SK-N-SH treated with all-trans-retinoic acid at 6 μM for 48 hours (cell line): ENCODE results near the gene FBXO38.

Experiments used
- ATAC-seq: fragments of 200-7000 bp; cut with Tn5 transposase; 3 replicates; pipeline ENCODE4 v1.9.1; 2020; ENCODE audit warnings: mild to moderate bottlenecking, moderate library complexity
- CSDC2 ChIP-seq: fragments of 250-450 bp; sonication (Bioruptor Pico); IDR thresholded peaks from 2 replicates; pipeline ENCODE4 v1.5.0; 2020; ENCODE audit warnings: mild to moderate bottlenecking, moderate library complexity
- ESRRG ChIP-seq: fragments of 250-450 bp; sonication (Bioruptor Pico); IDR thresholded peaks from 2 replicates; pipeline ENCODE4 v1.6.1; 2021; ENCODE audit warnings: mild to moderate bottlenecking
- GLIS3 ChIP-seq: fragments of 250-450 bp; sonication (Bioruptor Pico); IDR thresholded peaks from 2 replicates; pipeline ENCODE4 v1.5.0; 2020; ENCODE audit warnings: mild to moderate bottlenecking, moderate library complexity
- OSR1 ChIP-seq: fragments of 250-450 bp; sonication (Bioruptor Pico); IDR thresholded peaks from 2 replicates; pipeline ENCODE4 v1.8.0; 2022; ENCODE audit warnings: moderate library complexity, mild to moderate bottlenecking, inconsistent platforms
- PPARA ChIP-seq: fragments of 250-450 bp; sonication (Bioruptor Pico); IDR thresholded peaks from 2 replicates; pipeline ENCODE4 v1.5.0; 2020; ENCODE audit warnings: mild to moderate bottlenecking, borderline replicate concordance
- SNAI2 ChIP-seq: fragments of 250-450 bp; sonication (Bioruptor Pico); IDR thresholded peaks from 2 replicates; pipeline ENCODE4 v1.5.0; 2020; ENCODE audit warnings: mild to moderate bottlenecking, moderate library complexity
- TOX ChIP-seq: fragments of 250-450 bp; sonication (Bioruptor Pico); IDR thresholded peaks from 2 replicates; pipeline ENCODE4 v1.8.0; 2021; ENCODE audit warnings: mild to moderate bottlenecking, moderate library complexity, borderline replicate concordance
- ZFP3 ChIP-seq: fragments of 250-450 bp; sonication (Bioruptor Pico); IDR thresholded peaks from 2 replicates; pipeline ENCODE4 v1.5.0; 2020; ENCODE audit warnings: mild to moderate bottlenecking, moderate library complexity
- ZNF565 ChIP-seq: fragments of 450-650 bp; formaldehyde crosslinking; conservative IDR thresholded peaks from 2 replicates; pipeline ENCODE4 v1.5.0; 2020; ENCODE audit warnings: low read depth, mild to moderate bottlenecking, moderate library complexity
- ZNF70 ChIP-seq: fragments of 450-650 bp; formaldehyde crosslinking; IDR thresholded peaks from 2 replicates; pipeline ENCODE4 v1.5.0; 2020; ENCODE audit warnings: mild to moderate bottlenecking, moderate library complexity
- ZNF8 ChIP-seq: fragments of 450-650 bp; formaldehyde crosslinking; IDR thresholded peaks from 2 replicates; pipeline ENCODE4 v1.5.0; 2020; ENCODE audit warnings: mild to moderate bottlenecking, moderate library complexity
- TF ChIP-seq, protein P1 (sequence below): fragments of 250-450 bp; sonication (Bioruptor Pico); IDR thresholded peaks from 2 replicates; pipeline ENCODE4 v1.8.0; 2020; ENCODE audit warnings: mild to moderate bottlenecking, moderate library complexity, borderline replicate concordance
- TF ChIP-seq, protein P2 (sequence below): fragments of 250-450 bp; sonication (Bioruptor Pico); IDR thresholded peaks from 2 replicates; pipeline ENCODE4 v1.8.0; 2021; ENCODE audit warnings: low read depth, mild to moderate bottlenecking, moderate library complexity, borderline replicate concordance
- TF ChIP-seq, protein P3 (sequence below): fragments of 250-450 bp; sonication (Bioruptor Pico); IDR thresholded peaks from 2 replicates; pipeline ENCODE4 v1.5.0; 2020; ENCODE audit warnings: mild to moderate bottlenecking, moderate library complexity

The FBXO38 gene

DNA sequence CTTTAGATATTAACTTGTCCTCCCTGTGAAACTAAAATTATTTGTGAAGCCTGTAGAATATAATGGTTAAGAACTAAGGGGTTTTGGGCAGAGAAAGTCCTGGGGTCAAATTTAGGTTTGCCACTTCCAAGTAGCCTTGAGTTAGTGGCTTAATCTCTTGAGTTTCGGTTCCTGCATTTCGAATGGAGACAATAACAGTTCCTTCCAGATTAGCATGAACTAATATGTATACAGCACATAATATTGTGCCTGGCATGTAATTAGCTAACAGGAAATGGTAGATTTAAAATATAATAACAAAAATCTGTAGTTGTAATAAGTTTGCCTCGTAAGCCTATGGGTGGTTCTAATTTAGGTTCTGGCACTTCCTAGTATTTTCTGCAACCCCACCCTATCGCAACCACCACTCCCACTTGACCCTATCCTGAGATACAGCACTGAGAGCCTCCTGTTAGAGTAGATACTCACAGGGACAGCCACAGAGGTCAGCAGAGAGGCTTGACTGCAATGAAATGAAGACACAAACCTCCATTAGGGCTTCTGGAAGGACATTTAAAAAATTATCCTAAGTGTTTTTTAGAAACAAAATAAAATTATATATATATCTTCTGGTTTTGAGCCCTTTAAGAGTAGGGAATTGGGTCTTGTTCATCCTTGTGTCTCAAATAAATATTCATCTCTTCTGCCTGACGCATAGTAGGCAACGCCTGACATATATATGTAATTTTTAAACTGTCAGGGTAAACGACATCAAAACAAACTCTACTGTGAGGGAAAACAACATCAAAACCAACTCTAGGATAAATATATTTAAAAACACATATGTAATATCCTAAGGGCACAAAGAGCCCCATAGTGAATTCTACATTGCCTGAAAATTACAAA, 39.9 kb upstream of the FBXO38 start:
- no peak for ATAC-seq
- TF ChIP-seq, protein P1, sequence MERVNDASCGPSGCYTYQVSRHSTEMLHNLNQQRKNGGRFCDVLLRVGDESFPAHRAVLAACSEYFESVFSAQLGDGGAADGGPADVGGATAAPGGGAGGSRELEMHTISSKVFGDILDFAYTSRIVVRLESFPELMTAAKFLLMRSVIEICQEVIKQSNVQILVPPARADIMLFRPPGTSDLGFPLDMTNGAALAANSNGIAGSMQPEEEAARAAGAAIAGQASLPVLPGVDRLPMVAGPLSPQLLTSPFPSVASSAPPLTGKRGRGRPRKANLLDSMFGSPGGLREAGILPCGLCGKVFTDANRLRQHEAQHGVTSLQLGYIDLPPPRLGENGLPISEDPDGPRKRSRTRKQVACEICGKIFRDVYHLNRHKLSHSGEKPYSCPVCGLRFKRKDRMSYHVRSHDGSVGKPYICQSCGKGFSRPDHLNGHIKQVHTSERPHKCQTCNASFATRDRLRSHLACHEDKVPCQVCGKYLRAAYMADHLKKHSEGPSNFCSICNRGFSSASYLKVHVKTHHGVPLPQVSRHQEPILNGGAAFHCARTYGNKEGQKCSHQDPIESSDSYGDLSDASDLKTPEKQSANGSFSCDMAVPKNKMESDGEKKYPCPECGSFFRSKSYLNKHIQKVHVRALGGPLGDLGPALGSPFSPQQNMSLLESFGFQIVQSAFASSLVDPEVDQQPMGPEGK (CRISPR knock-in tag) = no peak
- TF ChIP-seq, protein P2, sequence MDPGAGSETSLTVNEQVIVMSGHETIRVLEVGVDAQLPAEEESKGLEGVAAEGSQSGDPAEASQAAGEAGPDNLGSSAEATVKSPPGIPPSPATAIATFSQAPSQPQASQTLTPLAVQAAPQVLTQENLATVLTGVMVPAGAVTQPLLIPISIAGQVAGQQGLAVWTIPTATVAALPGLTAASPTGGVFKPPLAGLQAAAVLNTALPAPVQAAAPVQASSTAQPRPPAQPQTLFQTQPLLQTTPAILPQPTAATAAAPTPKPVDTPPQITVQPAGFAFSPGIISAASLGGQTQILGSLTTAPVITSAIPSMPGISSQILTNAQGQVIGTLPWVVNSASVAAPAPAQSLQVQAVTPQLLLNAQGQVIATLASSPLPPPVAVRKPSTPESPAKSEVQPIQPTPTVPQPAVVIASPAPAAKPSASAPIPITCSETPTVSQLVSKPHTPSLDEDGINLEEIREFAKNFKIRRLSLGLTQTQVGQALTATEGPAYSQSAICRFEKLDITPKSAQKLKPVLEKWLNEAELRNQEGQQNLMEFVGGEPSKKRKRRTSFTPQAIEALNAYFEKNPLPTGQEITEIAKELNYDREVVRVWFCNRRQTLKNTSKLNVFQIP (CRISPR knock-in tag) = no peak
- TF ChIP-seq PPARA (CRISPR knock-in tag) (no peak), OSR1 (CRISPR knock-in tag) (no peak)

DNA sequence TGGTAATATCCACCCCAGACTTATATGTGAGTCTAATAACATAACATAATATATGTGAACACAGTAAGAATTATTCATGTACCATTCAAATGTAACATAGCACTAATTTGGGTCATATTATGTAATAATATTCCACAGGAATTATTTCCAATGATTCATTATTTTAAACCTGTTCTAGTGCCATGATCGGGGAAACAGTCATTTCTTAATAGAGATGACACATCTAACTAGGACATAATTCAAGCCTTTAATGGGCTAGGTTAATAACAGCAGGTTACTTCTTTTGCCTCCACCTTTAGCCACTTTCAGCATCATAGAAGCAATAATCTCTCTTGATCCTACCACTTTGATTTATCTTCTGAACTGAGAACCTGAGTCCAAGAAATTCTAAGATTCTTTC, 36.1 kb upstream of the FBXO38 start:
- TF ChIP-seq ZNF565 (CRISPR knock-in tag) = no peak
- TF ChIP-seq CSDC2 (CRISPR knock-in tag) = no peak
- no peak for TF ChIP-seq ZNF8
- TF ChIP-seq, protein P1 (CRISPR knock-in tag) = no peak
- TF ChIP-seq ESRRG (CRISPR knock-in tag) = no peak
- no peak for TF ChIP-seq GLIS3 (CRISPR knock-in tag)
- TF ChIP-seq TOX (CRISPR knock-in tag) = no peak
- no peak for TF ChIP-seq SNAI2 (CRISPR knock-in tag)
- TF ChIP-seq, protein P3, sequence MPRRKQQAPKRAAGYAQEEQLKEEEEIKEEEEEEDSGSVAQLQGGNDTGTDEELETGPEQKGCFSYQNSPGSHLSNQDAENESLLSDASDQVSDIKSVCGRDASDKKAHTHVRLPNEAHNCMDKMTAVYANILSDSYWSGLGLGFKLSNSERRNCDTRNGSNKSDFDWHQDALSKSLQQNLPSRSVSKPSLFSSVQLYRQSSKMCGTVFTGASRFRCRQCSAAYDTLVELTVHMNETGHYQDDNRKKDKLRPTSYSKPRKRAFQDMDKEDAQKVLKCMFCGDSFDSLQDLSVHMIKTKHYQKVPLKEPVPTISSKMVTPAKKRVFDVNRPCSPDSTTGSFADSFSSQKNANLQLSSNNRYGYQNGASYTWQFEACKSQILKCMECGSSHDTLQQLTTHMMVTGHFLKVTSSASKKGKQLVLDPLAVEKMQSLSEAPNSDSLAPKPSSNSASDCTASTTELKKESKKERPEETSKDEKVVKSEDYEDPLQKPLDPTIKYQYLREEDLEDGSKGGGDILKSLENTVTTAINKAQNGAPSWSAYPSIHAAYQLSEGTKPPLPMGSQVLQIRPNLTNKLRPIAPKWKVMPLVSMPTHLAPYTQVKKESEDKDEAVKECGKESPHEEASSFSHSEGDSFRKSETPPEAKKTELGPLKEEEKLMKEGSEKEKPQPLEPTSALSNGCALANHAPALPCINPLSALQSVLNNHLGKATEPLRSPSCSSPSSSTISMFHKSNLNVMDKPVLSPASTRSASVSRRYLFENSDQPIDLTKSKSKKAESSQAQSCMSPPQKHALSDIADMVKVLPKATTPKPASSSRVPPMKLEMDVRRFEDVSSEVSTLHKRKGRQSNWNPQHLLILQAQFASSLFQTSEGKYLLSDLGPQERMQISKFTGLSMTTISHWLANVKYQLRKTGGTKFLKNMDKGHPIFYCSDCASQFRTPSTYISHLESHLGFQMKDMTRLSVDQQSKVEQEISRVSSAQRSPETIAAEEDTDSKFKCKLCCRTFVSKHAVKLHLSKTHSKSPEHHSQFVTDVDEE = no peak
- TF ChIP-seq ZNF70 = no peak
- ATAC-seq = no peak

DNA sequence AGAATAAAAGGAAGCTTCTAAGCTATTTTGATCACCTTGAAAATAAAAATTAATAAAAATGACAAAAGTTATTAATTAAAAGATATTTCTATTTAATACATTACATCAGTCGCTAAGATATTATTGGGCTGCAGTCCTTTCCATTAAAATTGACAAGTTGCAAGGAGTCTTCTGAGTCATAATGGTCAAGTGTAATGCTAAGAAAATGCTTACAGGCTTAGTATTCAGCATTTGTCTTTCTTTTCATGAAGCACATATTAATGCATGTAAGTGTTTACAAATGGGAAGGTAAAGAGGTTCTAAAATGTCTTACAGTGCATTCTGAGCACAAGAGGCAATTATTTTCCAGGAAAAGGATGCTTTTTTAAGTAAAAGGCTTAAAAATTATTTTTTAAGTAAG, 31.1 kb upstream of the FBXO38 start:
- TF ChIP-seq SNAI2 (CRISPR knock-in tag) = no peak
- TF ChIP-seq OSR1 (CRISPR knock-in tag) = no peak
- no peak for ATAC-seq

DNA sequence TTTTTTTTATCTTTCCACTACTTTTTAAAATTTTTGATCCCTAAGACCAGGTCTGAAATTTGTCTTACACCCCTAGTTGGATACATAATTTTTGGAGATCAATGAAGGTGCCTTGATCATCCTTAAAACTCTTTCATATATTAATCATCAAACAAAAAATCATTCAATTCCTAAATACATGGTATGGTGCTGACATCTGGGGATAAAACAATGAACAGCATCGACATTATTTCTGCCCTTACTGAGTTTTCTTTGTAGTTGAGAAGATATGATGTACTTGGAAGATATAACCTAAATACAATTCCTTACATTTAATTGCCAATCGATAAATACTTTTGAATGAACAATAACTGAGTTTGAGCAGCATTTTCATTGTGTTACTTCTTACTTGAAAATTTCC, 30.1 kb upstream of the FBXO38 start:
- no peak for TF ChIP-seq ZFP3
- ATAC-seq = no peak

DNA sequence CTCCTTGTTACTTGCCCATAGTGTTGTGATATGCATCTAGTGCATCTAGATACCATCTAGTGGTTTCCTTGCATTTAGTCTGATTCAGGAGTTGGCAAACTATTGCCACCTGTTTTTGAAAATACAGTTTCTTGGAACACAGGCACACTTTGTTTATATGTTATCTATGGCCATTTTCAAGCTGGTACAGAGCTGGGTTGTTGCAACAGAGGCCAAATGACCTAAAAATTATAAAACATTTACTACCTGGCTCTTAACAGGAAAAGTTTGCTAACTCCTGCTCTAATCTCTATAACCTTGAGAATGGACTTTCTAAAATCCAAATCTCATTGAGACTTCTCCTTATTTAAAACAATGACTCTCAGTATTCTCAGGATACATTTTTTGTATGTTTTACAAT, 19.4 kb upstream of the FBXO38 start:
- TF ChIP-seq PPARA (CRISPR knock-in tag) (no peak), ZFP3 (no peak)
- TF ChIP-seq, protein P2 (CRISPR knock-in tag) = no peak
- TF ChIP-seq, protein P1 (CRISPR knock-in tag) = no peak
- TF ChIP-seq, all 23 proteins: peak for 0

More for the DNA sequence above, 19.4 kb upstream of the FBXO38 start:
- no peak for ATAC-seq
